SK-N-SH (cell line): ENCODE results near the gene PSTK. TPM values are rescaled to one million over a fixed set of nuclear protein-coding genes. Genes with fewer than 3 reads are reported as not detected.

Experiments
- CTCF ChIA-PET: fragments of 300-600, 350-600 bp; formaldehyde crosslinking; extraction: SDS; loops from one replicate; lab custom pipeline; 2021; lab: Yijun Ruan, JAX
- POLR2A ChIA-PET: fragments of 350-600 bp; sonication (Branson Sonifier 250); formaldehyde crosslinking; extraction: SDS; loops from one replicate; lab custom pipeline; 2020; ENCODE audit warnings: antibody characterized with exemption, inconsistent platforms; lab: Yijun Ruan, JAX
- DNase-seq: peaks from one replicate; pipeline ENCODE4 v3.0.0; 2012
- H2AFZ ChIP-seq: fragments of 200-600 bp; sonication (generic); 2 replicates; pipeline ENCODE4 v1.8.1; 2016; ENCODE audit warnings: antibody characterized with exemption, mild to moderate bottlenecking, low read depth
- H3F3A ChIP-seq: fragments of 200-600 bp; sonication (generic); replicated peaks from 2 replicates; pipeline ENCODE3; 2016; ENCODE audit warnings: antibody characterized with exemption, mild to moderate bottlenecking; ENCODE audit not compliant: insufficient read depth
- H3K27ac ChIP-seq, 2 experiments: fragments of 200-500 bp in 1 of 2; fragments of 200-600 bp in 1 of 2; sonication (Bioruptor generic) in 1 of 2; sonication (generic), shearing (Covaris generic) in 1 of 2; 2 replicates each; pipeline versions ENCODE4 v1.5.1 to v1.6.1; 2014 to 2016; ENCODE audit warnings: low read depth in 2 of 2, inconsistent platforms in 1 of 2, low read length in 1 of 2, mild to moderate bottlenecking in 1 of 2, mixed read lengths in 1 of 2
- H3K27me3 ChIP-seq: fragments of 200-600 bp; sonication (generic), shearing (Covaris generic); 2 replicates; pipeline ENCODE4 v1.6.1; 2016; ENCODE audit warnings: mixed run types; ENCODE audit not compliant: insufficient read depth
- H3K36me3 ChIP-seq, 2 experiments: fragments of 200-500 bp in 1 of 2; fragments of 200-600 bp in 1 of 2; sonication (Bioruptor generic) in 1 of 2; sonication (generic) in 1 of 2; replicated peaks in 1 of 2; 2 replicates each; pipeline versions ENCODE3 to v1.5.1; 2014 to 2016; ENCODE audit warnings: low read length in 1 of 2, mild to moderate bottlenecking in 1 of 2; ENCODE audit not compliant: insufficient read depth in 2 of 2, control insufficient read depth in 1 of 2
- H3K4me1 ChIP-seq, 2 experiments: fragments of 200-500 bp in 1 of 2; fragments of 200-600 bp in 1 of 2; sonication (Bioruptor generic) in 1 of 2; sonication (generic), shearing (Covaris generic) in 1 of 2; 2 replicates each; pipeline versions ENCODE4 v1.5.1 to v1.6.1; 2014 to 2016; ENCODE audit warnings: low read depth in 1 of 2, low read length in 1 of 2, mixed run types in 1 of 2; ENCODE audit not compliant: insufficient read depth in 2 of 2, control insufficient read depth in 1 of 2
- H3K4me2 ChIP-seq: fragments of 200-600 bp; sonication (generic), shearing (Covaris generic); 2 replicates; pipeline ENCODE4 v1.6.1; 2017; ENCODE audit warnings: mixed run types
- H3K4me3 ChIP-seq, 2 experiments: fragments of 200-500 bp in 1 of 2; fragments of 200-600 bp in 1 of 2; sonication (Bioruptor generic) in 1 of 2; sonication (generic), shearing (Covaris generic) in 1 of 2; 2 replicates each; pipeline versions ENCODE4 v1.5.1 to v1.8.1; 2014 to 2016; ENCODE audit warnings: low read depth in 2 of 2, inconsistent platforms in 1 of 2, low read length in 1 of 2, mild to moderate bottlenecking in 1 of 2, mixed read lengths in 1 of 2, moderate library complexity in 1 of 2
- H3K79me2 ChIP-seq: fragments of 200-600 bp; sonication (generic); 2 replicates; pipeline ENCODE4 v1.8.1; 2017; ENCODE audit warnings: mild to moderate bottlenecking; ENCODE audit not compliant: insufficient read depth
- H3K9ac ChIP-seq: fragments of 200-600 bp; sonication (generic); 2 replicates; pipeline ENCODE4 v1.6.1; 2017; ENCODE audit warnings: mixed run types
- H3K9me2 ChIP-seq: fragments of 200-600 bp; sonication (generic); 2 replicates; pipeline ENCODE4 v1.6.1; 2017; ENCODE audit warnings: mixed run types
- H3K9me3 ChIP-seq: fragments of 200-600 bp; sonication (generic); 2 replicates; pipeline ENCODE4 v1.6.1; 2017; ENCODE audit warnings: mixed run types, mild to moderate bottlenecking, moderate library complexity
- H4K20me1 ChIP-seq: fragments of 200-600 bp; sonication (generic); 2 replicates; pipeline ENCODE4 v1.6.1; 2017; ENCODE audit warnings: mild to moderate bottlenecking, mixed run types; ENCODE audit not compliant: insufficient read depth
- ELF1 ChIP-seq: IDR thresholded peaks from 2 replicates; pipeline ENCODE4 v1.4.0; 2012
- EZH2phosphoT487 ChIP-seq: fragments of 200-600 bp; sonication (generic); IDR thresholded peaks from 2 replicates; pipeline ENCODE4 v1.6.1; 2017; ENCODE audit warnings: low read depth, mixed run types, mild to moderate bottlenecking, antibody characterized with exemption, moderate library complexity, borderline replicate concordance
- MEF2A ChIP-seq: IDR thresholded peaks from 2 replicates; pipeline ENCODE4 v1.4.0; 2012; ENCODE audit warnings: low read depth, borderline replicate concordance
- NRF1 ChIP-seq: IDR thresholded peaks from 2 replicates; pipeline ENCODE4 v1.6.1; 2012; ENCODE audit warnings: low read depth, mild to moderate bottlenecking, low read length
- POLR2AphosphoS5 ChIP-seq: IDR thresholded peaks from 2 replicates; pipeline ENCODE4 v1.6.1; 2012; ENCODE audit warnings: low read depth, low read length
- RFX5 ChIP-seq: IDR thresholded peaks from 2 replicates; pipeline ENCODE4 v1.6.1; 2012; ENCODE audit warnings: mild to moderate bottlenecking, improper control_type of control experiment, low read length
- RXRA ChIP-seq: IDR thresholded peaks from 2 replicates; pipeline ENCODE4 v1.4.0; 2012; ENCODE audit warnings: low read depth, mild to moderate bottlenecking, borderline replicate concordance
- SIN3A ChIP-seq: IDR thresholded peaks from 2 replicates; pipeline ENCODE4 v1.6.1; 2012; ENCODE audit warnings: low read depth, mild to moderate bottlenecking, low read length, moderate library complexity, borderline replicate concordance
- SMC3 ChIP-seq: IDR thresholded peaks from 2 replicates; pipeline ENCODE4 v1.6.1; 2012; ENCODE audit warnings: low read depth, low read length, improper control_type of control experiment
- TAF1 ChIP-seq: IDR thresholded peaks from 2 replicates; pipeline ENCODE4 v1.6.1; 2012; ENCODE audit warnings: low read depth, mild to moderate bottlenecking, low read length, moderate library complexity, borderline replicate concordance
- YY1 ChIP-seq: IDR thresholded peaks from 2 replicates; pipeline ENCODE4 v1.4.0; 2012; ENCODE audit warnings: low read depth, mild to moderate bottlenecking
- WGBS: methylation state at CpG from one replicate; pipeline ENCODE4 v1.1.6; 2017; ENCODE audit warnings: low lambda C conversion rate; 5-methylcytosine and 5-hydroxymethylcytosine counted together
- polyA plus RNA-seq, 3 experiments: library from polyadenylated mRNA; depleted of rRNA; stranded (reverse); fragments of >200 nt; gene quantifications; 2 replicates each; pipeline ENCODE4 v1.2.3, GENCODE V29; 2012
- TF ChIP-seq, protein P1 (sequence below): fragments of 150-350 bp; IDR thresholded peaks from 2 replicates; pipeline ENCODE4 v1.6.1; 2016; ENCODE audit warnings: mild to moderate bottlenecking, low read depth, low read length
- TF ChIP-seq, protein P2 (sequence below): IDR thresholded peaks from 2 replicates; pipeline ENCODE4 v1.4.0; 2012; ENCODE audit warnings: low read depth, borderline replicate concordance
- TF ChIP-seq, protein P3 (sequence below): IDR thresholded peaks from 2 replicates; pipeline ENCODE4 v1.4.0; 2012; ENCODE audit warnings: low read depth
- TF ChIP-seq, protein P4 (sequence below): fragments of 200-600 bp; sonication (generic); IDR thresholded peaks from 2 replicates; pipeline ENCODE4 v1.6.1; 2017; ENCODE audit warnings: antibody characterized with exemption, mild to moderate bottlenecking, moderate library complexity
- TF ChIP-seq, protein P5 (sequence below): IDR thresholded peaks from 2 replicates; pipeline ENCODE4; 2012

PSTK gene
- polyA plus RNA-seq, 1 of the 3 experiments (the other 2 are of a cell fraction): 8.4 TPM

DNA sequence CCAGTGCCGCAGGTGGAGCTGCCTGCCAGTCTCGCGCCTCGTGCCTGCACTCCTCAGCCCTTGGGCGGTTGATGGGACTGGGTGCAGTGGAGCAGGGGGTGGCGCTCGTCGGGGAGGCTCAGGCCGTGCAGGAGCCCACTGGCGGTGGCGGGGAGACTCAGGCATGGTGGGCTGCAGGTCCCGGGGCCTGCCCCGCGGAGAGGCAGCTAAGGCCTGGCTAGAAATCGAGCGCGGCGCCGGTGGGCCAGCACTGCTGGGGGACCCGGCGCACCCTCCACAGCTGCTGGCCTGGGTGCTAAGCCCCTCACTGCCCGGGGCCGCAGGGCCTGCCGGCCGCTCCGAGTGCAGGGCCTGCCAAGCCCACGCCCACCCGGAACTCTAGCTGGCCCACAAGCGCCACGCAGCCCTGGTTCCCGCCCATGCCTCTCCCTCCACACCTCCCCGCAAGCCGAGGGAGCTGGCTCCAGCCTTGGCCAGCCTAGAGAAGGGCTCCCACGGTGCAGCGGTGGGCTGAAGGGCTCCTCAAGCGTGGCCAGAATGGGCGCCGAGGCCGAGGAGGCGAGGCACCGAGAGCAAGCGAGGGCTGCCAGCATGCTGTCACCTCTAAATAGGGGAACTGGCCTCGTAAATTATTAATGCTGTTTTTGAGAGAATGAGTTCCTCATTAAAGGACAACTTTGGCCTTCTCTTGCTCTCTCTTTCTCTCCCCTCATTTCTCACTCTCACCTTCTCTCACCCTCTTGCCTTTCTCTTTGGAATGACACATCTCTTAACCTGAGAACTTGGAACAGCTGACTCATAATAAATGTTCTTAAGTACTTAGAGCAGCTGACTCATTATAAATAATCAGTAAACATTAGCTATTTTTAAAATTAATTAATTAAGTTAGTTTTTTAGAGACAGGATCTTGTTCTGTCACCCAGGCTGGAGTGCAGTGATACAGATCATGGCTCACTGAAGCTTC is 33.5 kb downstream of the PSTK start:
- Histone ChIP-seq H3K27me3 (no peaks in the 10 kb centered on the region), H3K79me2 (no peaks in the 10 kb centered on the region; the same call in 1 of the 2 replicates), H3K9me3 (no peaks in the 10 kb centered on the region), H4K20me1 (no peaks in the 10 kb centered on the region), H3K27ac (no peak overlapping the region), H3K4me2 (no peak overlapping the region), H3K4me1 (no peaks in the 10 kb centered on the region; a peak in 1 of 4 replicates), H3K9ac (no peak overlapping the region), H2AFZ (no peak overlapping the region), H3K36me3 (no peaks in the 10 kb centered on the region), H3F3A (no peaks in the 10 kb centered on the region), H3K4me3 (no peak overlapping the region), H3K9me2 (no peaks in the 10 kb centered on the region)
- 94% methylated on average over 18 of the region's 43 CpGs for WGBS
- TF ChIP-seq POLR2AphosphoS5: no peak
- TF ChIP-seq RFX5: no peak
- TF ChIP-seq, protein P1, sequence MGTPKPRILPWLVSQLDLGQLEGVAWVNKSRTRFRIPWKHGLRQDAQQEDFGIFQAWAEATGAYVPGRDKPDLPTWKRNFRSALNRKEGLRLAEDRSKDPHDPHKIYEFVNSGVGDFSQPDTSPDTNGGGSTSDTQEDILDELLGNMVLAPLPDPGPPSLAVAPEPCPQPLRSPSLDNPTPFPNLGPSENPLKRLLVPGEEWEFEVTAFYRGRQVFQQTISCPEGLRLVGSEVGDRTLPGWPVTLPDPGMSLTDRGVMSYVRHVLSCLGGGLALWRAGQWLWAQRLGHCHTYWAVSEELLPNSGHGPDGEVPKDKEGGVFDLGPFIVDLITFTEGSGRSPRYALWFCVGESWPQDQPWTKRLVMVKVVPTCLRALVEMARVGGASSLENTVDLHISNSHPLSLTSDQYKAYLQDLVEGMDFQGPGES: no peak
- no peak for TF ChIP-seq RXRA
- no peak for TF ChIP-seq NRF1
- TF ChIP-seq, protein P2, sequence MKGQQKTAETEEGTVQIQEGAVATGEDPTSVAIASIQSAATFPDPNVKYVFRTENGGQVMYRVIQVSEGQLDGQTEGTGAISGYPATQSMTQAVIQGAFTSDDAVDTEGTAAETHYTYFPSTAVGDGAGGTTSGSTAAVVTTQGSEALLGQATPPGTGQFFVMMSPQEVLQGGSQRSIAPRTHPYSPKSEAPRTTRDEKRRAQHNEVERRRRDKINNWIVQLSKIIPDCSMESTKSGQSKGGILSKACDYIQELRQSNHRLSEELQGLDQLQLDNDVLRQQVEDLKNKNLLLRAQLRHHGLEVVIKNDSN: no peak
- no peak for TF ChIP-seq MEF2A
- TF ChIP-seq, protein P3, sequence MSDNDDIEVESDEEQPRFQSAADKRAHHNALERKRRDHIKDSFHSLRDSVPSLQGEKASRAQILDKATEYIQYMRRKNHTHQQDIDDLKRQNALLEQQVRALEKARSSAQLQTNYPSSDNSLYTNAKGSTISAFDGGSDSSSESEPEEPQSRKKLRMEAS: no peak
- no peak for TF ChIP-seq YY1
- no peak for TF ChIP-seq ELF1
- TF ChIP-seq, protein P4, sequence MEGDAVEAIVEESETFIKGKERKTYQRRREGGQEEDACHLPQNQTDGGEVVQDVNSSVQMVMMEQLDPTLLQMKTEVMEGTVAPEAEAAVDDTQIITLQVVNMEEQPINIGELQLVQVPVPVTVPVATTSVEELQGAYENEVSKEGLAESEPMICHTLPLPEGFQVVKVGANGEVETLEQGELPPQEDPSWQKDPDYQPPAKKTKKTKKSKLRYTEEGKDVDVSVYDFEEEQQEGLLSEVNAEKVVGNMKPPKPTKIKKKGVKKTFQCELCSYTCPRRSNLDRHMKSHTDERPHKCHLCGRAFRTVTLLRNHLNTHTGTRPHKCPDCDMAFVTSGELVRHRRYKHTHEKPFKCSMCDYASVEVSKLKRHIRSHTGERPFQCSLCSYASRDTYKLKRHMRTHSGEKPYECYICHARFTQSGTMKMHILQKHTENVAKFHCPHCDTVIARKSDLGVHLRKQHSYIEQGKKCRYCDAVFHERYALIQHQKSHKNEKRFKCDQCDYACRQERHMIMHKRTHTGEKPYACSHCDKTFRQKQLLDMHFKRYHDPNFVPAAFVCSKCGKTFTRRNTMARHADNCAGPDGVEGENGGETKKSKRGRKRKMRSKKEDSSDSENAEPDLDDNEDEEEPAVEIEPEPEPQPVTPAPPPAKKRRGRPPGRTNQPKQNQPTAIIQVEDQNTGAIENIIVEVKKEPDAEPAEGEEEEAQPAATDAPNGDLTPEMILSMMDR: no peak
- TF ChIP-seq TAF1: no peak
- TF ChIP-seq, protein P5, sequence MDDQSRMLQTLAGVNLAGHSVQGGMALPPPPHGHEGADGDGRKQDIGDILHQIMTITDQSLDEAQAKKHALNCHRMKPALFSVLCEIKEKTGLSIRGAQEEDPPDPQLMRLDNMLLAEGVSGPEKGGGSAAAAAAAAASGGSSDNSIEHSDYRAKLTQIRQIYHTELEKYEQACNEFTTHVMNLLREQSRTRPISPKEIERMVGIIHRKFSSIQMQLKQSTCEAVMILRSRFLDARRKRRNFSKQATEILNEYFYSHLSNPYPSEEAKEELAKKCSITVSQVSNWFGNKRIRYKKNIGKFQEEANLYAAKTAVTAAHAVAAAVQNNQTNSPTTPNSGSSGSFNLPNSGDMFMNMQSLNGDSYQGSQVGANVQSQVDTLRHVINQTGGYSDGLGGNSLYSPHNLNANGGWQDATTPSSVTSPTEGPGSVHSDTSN: no peak
- no peak for TF ChIP-seq SIN3A
- TF ChIP-seq EZH2phosphoT487: no peak
- TF ChIP-seq SMC3: no peak
- POLR2A ChIA-PET: no interaction called here
- CTCF ChIA-PET: interaction anchor here (1.1 to 1.3 kb wide), 2 partner anchors 24 to 30 kb away, joined by 3 to 9 read pairs; no protein-coding TSS in a partner anchor
- no peak for DNase-seq
